Upper lobe of left lung (tissue), 6 donors: ENCODE results near the gene DPP10. TPM values are rescaled to one million over a fixed set of nuclear protein-coding genes. Genes with fewer than 3 reads are reported as not detected.
A peak's percentile ranks its signal among the peaks of the same experiment; 100 is the strongest.

Experiments
- ATAC-seq, 2 donors: fragments of 200-7000 bp; cut with Tn5 transposase; one replicate each; pipeline ENCODE4 v1.9.1; 2022; ENCODE audit warnings: mild to moderate bottlenecking in 2 of 2, moderate library complexity in 2 of 2; ENCODE audit not compliant: low FRiP score in 2 of 2
- DNase-seq, 2 donors: peaks; one replicate each; pipeline ENCODE4 v3.0.0-alpha.2; 2019 to 2020
- H3K27ac ChIP-seq, 4 donors: fragments of 200-600 bp; sonication (generic); one replicate each; pipeline ENCODE4 v1.5.1; 2016 to 2019
- H3K27me3 ChIP-seq, 4 donors: fragments of 200-600 bp; sonication (generic); one replicate each; pipeline ENCODE4 v1.5.1; 2017 to 2019
- H3K36me3 ChIP-seq, 4 donors: fragments of 200-600 bp; sonication (generic); one replicate each; pipeline ENCODE4 v1.5.1; 2016 to 2019
- H3K4me1 ChIP-seq, 4 donors: fragments of 200-600 bp; sonication (generic); one replicate each; pipeline ENCODE4 v1.5.1; 2018 to 2019
- H3K4me3 ChIP-seq, 4 donors: fragments of 200-600 bp; sonication (generic); one replicate each; pipeline ENCODE4 v1.5.1; 2017 to 2019; ENCODE audit warnings: mild to moderate bottlenecking in 2 of 4, moderate library complexity in 1 of 4
- H3K9me3 ChIP-seq, 4 donors: fragments of 200-600 bp; sonication (generic); one replicate each; pipeline ENCODE4 v1.5.1; 2018 to 2019
- EP300 ChIP-seq, 4 donors: sonication (generic); formaldehyde crosslinking; IDR thresholded peaks; one replicate each; pipeline ENCODE4 v1.5.1; 2017; ENCODE audit warnings: antibody characterized with exemption in 4 of 4, control low read depth in 2 of 4
- POLR2A ChIP-seq, 4 donors: fragments of 450-650 bp; IDR thresholded peaks; one replicate each; pipeline ENCODE4 v1.5.1; 2016 to 2017; ENCODE audit warnings: antibody characterized with exemption in 4 of 4, mild to moderate bottlenecking in 2 of 4
- POLR2AphosphoS5 ChIP-seq, 2 donors: sonication (generic); formaldehyde crosslinking; IDR thresholded peaks; one replicate each; pipeline ENCODE4 v1.5.1; 2017; ENCODE audit warnings: antibody characterized with exemption in 2 of 2
- WGBS, 2 donors: methylation state at CpG; one replicate each; pipeline ENCODE4 v1.1.5; 2017 to 2018; 5-methylcytosine and 5-hydroxymethylcytosine counted together
- total RNA-seq, 6 donors: library from RNA; depleted of rRNA in 4 of 6; stranded (reverse); fragments of >200 nt in 4 of 6; gene quantifications; one replicate each; pipeline versions ENCODE4 v1.1.0 to v1.2.1, GENCODE V29; 2016 to 2021
- TF ChIP-seq, protein P1 (sequence below), 6 experiments: fragments of 450-650 bp in 4 of 6; fragments of 200-600 bp in 2 of 6; sonication (generic) in 2 of 6; IDR thresholded peaks; one replicate each; pipeline ENCODE4 v1.5.1; 2016 to 2019; ENCODE audit warnings: antibody characterized with exemption in 6 of 6
- donor health status: DM: no; HTN: no; CAD: no; lungs with moderate emphysema.
- donor health status: DM: no; HTN: yes; CAD: no; lungs with severe emphysema.

DPP10 gene
- total RNA-seq, 6 donors from 2014 or later = 0.46 to 1.7 (median 0.77) TPM; not detected in 2

DNA sequence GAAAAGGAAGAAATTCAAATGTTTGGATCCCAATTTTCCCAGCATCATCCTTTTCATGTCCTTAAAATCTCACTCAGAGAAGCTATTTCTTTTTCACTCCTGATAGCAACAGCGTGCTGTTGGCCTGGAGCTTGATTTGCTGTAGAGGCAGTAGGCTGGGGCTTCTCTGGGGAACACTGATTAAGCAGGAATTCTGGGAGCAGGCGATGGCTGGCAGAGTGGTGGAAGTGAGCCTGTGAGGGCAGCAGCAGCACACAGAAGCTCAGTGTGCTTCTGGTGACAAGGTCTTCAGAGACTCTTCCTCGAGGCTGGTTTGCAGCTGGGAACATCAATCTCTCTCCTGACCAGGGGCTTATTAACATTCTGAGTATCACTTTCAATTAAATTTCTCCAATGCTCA is 284.6 kb downstream of the DPP10 start:
- no peak for ATAC-seq
- H3K27me3 ChIP-seq = no peaks in the 10 kb centered on the region
- H3K27ac ChIP-seq = no peak overlapping the region
- no peaks in the 10 kb centered on the region for H3K4me1 ChIP-seq
- H3K9me3 ChIP-seq = no peaks in the 10 kb centered on the region
- H3K4me3 ChIP-seq = no peak overlapping the region
- TF ChIP-seq POLR2AphosphoS5 (IDR thresholded peaks at IDR 0.05) (no peak), POLR2A (IDR thresholded peaks at IDR 0.05) (no peak)
- TF ChIP-seq, protein P1, sequence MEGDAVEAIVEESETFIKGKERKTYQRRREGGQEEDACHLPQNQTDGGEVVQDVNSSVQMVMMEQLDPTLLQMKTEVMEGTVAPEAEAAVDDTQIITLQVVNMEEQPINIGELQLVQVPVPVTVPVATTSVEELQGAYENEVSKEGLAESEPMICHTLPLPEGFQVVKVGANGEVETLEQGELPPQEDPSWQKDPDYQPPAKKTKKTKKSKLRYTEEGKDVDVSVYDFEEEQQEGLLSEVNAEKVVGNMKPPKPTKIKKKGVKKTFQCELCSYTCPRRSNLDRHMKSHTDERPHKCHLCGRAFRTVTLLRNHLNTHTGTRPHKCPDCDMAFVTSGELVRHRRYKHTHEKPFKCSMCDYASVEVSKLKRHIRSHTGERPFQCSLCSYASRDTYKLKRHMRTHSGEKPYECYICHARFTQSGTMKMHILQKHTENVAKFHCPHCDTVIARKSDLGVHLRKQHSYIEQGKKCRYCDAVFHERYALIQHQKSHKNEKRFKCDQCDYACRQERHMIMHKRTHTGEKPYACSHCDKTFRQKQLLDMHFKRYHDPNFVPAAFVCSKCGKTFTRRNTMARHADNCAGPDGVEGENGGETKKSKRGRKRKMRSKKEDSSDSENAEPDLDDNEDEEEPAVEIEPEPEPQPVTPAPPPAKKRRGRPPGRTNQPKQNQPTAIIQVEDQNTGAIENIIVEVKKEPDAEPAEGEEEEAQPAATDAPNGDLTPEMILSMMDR (IDR thresholded peaks at IDR 0.05) = no peak
- no peak for DNase-seq
- 57 to 67% methylated on average over 3 of the region's 3 CpGs for WGBS, 2 donors
- no peaks in the 10 kb centered on the region for H3K36me3 ChIP-seq

DNA sequence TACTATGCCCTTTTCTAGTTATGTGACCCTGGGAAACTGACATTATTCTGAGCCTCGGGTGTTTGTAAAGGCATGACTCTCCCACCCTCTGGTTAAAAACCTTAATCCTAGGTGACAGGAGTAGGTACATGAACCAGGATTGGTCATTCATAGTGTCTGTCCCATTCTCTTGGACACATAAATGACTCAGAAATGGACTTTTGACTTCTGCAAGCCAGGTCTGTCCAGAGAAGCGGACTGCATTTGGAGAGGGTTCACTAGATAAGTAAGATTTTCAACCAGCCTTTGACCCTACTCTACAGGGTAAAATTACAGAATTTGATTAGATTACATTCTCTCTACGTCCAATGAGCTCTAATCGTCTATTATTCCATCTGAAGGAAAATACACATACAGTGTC is 285.9 kb downstream of the DPP10 start:
- no peak for TF ChIP-seq POLR2A (IDR thresholded peaks at IDR 0.05)
- no peak for TF ChIP-seq POLR2AphosphoS5 (IDR thresholded peaks at IDR 0.05)
- TF ChIP-seq, protein P1 (IDR thresholded peaks at IDR 0.05) = no peak
- TF ChIP-seq EP300 (IDR thresholded peaks at IDR 0.05) = no peak
- Histone ChIP-seq H3K9me3 (no peaks in the 10 kb centered on the region), H3K27ac (no peak overlapping the region), H3K4me1 (no peaks in the 10 kb centered on the region), H3K4me3 (no peak overlapping the region), H3K27me3 (no peaks in the 10 kb centered on the region), H3K36me3 (no peaks in the 10 kb centered on the region)
- ATAC-seq = no peak
- DNase-seq = no peak
- WGBS, 2 donors = 72 to 79% methylated on average over 4 of the region's 4 CpGs

DNA sequence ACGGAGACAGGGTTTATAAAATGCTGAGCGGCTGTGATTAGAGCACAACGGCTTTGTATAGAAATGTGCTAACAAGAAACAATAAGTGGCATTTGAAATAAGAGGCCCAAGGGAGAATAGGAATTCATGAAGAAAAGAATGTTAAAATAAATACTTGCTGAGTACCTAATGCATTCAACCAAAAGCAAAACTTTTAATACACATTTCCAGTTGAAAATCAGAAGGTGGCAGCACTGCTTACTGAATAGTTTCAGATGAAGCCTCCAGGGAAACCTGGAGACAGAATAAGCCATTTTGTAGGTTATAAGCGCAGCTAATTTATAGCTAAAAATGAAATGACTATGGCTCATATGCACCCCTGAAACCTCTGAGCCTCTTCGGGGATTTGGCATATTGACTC is 286.6 kb downstream of the DPP10 start:
- Histone ChIP-seq H3K4me1 (no peaks in the 10 kb centered on the region), H3K27me3 (no peaks in the 10 kb centered on the region), H3K27ac (no peak overlapping the region), H3K9me3 (no peaks in the 10 kb centered on the region), H3K4me3 (no peak overlapping the region), H3K36me3 (no peaks in the 10 kb centered on the region)
- TF ChIP-seq EP300 (IDR thresholded peaks at IDR 0.05) = no peak
- TF ChIP-seq, protein P1 (IDR thresholded peaks at IDR 0.05) = peak in 1 of 6 experiments; percentile 22
- no peak for TF ChIP-seq POLR2A (IDR thresholded peaks at IDR 0.05)
- no peak for TF ChIP-seq POLR2AphosphoS5 (IDR thresholded peaks at IDR 0.05)
- no peak for ATAC-seq
- DNase-seq = no peak
- 62% methylated on average over 5 of the region's 5 CpGs for WGBS, 2 donors

DNA sequence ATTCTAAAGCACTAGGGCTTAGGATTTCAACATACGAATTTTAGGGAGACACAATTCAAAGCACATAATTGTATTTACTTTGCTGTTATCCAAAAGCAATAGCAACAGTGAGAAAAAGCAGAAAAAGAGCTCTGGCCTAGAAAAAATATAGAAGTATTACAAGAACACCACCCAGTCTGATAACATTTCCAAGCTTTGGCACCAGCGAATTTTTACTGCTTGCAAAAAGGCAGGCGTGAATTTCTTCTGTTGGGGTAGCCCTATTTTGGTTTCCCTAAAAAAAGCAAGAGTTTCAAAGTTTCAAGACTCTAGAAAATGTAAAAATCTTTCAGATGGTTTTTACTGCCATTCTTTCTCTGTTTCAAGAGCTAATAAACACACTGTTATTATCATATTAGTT is 292.7 kb downstream of the DPP10 start:
- Histone ChIP-seq H3K36me3 (no peaks in the 10 kb centered on the region), H3K27me3 (no peaks in the 10 kb centered on the region), H3K4me3 (no peak overlapping the region), H3K9me3 (no peaks in the 10 kb centered on the region), H3K4me1 (no peaks in the 10 kb centered on the region), H3K27ac (no peak overlapping the region)
- DNase-seq = no peak
- TF ChIP-seq POLR2A (IDR thresholded peaks at IDR 0.05) (no peak), POLR2AphosphoS5 (IDR thresholded peaks at IDR 0.05) (no peak)
- 70 to 77% methylated on average over 3 of the region's 3 CpGs for WGBS, 2 donors
- no peak for ATAC-seq

DNA sequence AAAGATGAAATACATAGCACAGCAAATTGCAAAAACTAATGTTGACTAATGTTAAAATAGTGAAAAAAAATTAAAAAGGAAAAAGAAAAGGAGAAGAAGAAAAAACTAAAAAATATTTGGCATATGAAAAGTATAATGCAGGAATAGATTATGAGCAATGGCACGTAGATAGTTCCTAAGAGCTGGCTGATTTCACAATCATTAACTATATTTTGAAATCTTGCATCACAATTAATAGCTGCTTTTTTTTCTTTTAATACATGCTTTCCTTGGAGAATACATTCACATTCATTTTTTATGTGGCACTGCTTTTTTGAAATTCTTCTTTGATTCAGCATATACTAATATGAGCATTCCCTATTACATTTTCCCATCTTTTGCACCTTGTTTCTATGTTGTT is 299.8 kb downstream of the DPP10 start:
- ATAC-seq (no peak), DNase-seq (no peak)
- WGBS, 2 donors = 54 to 55% methylated on average over 1 of the region's 1 CpG
- H3K9me3 ChIP-seq = no peaks in the 10 kb centered on the region
- H3K4me3 ChIP-seq = no peak overlapping the region
- no peak for TF ChIP-seq POLR2A (IDR thresholded peaks at IDR 0.05)
- no peak for TF ChIP-seq POLR2AphosphoS5 (IDR thresholded peaks at IDR 0.05)
- TF ChIP-seq, protein P1 (IDR thresholded peaks at IDR 0.05) = no peak
- TF ChIP-seq EP300 (IDR thresholded peaks at IDR 0.05) = no peak
- no peaks in the 10 kb centered on the region for H3K36me3 ChIP-seq
- no peaks in the 10 kb centered on the region for H3K27me3 ChIP-seq
- H3K4me1 ChIP-seq = no peaks in the 10 kb centered on the region
- no peak overlapping the region for H3K27ac ChIP-seq
